Neural cell (in vitro differentiated cells): ENCODE measurements around the gene OTUD5.

Experiments used
- EP300 ChIP-seq: fragments of 450-650 bp; conservative IDR thresholded peaks from 2 replicates; pipeline ENCODE4 v1.6.1; 2014; ENCODE audit warnings: antibody characterized with exemption, mild to moderate bottlenecking, moderate library complexity; ENCODE audit not compliant: poor library complexity, severe bottlenecking
- EZH2 ChIP-seq: fragments of 200-600, 300-800 bp; shearing (Covaris generic), sonication (generic); IDR thresholded peaks from 2 replicates; pipeline ENCODE4 v1.6.1; 2014; ENCODE audit warnings: antibody characterized with exemption, low read length, borderline replicate concordance, mild to moderate bottlenecking; ENCODE audit not compliant: insufficient read depth, poor library complexity, severe bottlenecking
- POLR2AphosphoS5 ChIP-seq: IDR thresholded peaks from 2 replicates; pipeline ENCODE4 v1.6.1; 2012
- RAD21 ChIP-seq: fragments of 450-650 bp; conservative IDR thresholded peaks from 2 replicates; pipeline ENCODE4 v1.6.1; 2014; ENCODE audit warnings: antibody characterized with exemption, mild to moderate bottlenecking, moderate library complexity
- TAF1 ChIP-seq: IDR thresholded peaks from 2 replicates; pipeline ENCODE4 v1.6.1; 2012; ENCODE audit warnings: low read depth
- TF ChIP-seq, protein P1 (sequence below): fragments of 450-650 bp; IDR thresholded peaks from 2 replicates; pipeline ENCODE4 v1.5.1; 2014; ENCODE audit warnings: antibody characterized with exemption, mild to moderate bottlenecking, moderate library complexity; ENCODE audit not compliant: poor library complexity, severe bottlenecking

DNA sequence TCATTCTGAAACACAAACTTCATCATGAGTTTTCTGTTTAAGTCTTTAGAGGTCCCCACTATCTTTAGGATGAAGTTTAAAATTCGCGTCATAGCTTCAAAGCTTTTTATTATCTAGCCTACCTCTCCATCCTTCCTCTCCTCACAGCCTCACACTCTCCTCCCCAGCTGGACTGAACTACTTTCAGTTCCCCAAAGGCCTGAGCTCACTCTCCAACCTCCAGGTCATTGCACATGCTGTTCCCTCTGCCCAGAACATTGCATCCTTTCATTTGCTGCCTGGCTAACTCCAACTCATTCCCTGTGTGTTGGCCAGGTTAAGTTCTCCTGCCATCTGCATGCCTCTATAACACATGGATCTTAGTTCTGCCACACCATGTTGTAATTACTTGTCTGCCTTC is 2.9 kb upstream of the OTUD5 start:
- TF ChIP-seq, protein P1, sequence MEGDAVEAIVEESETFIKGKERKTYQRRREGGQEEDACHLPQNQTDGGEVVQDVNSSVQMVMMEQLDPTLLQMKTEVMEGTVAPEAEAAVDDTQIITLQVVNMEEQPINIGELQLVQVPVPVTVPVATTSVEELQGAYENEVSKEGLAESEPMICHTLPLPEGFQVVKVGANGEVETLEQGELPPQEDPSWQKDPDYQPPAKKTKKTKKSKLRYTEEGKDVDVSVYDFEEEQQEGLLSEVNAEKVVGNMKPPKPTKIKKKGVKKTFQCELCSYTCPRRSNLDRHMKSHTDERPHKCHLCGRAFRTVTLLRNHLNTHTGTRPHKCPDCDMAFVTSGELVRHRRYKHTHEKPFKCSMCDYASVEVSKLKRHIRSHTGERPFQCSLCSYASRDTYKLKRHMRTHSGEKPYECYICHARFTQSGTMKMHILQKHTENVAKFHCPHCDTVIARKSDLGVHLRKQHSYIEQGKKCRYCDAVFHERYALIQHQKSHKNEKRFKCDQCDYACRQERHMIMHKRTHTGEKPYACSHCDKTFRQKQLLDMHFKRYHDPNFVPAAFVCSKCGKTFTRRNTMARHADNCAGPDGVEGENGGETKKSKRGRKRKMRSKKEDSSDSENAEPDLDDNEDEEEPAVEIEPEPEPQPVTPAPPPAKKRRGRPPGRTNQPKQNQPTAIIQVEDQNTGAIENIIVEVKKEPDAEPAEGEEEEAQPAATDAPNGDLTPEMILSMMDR, result no peak
- TF ChIP-seq RAD21 (no peak), POLR2AphosphoS5 (no peak), TAF1 (no peak), EZH2 (no peak), EP300 (no peak)
